Measurements from ENCODE around the gene SIN3A.
A peak's percentile ranks its signal among the peaks of the same experiment; 100 is the strongest.
"Not testable (repeated sequence)": the region's sequence is repeated elsewhere in the genome, so short reads cannot be mapped to it uniquely, and the experiment has no call there.

Gene SIN3A

DNA sequence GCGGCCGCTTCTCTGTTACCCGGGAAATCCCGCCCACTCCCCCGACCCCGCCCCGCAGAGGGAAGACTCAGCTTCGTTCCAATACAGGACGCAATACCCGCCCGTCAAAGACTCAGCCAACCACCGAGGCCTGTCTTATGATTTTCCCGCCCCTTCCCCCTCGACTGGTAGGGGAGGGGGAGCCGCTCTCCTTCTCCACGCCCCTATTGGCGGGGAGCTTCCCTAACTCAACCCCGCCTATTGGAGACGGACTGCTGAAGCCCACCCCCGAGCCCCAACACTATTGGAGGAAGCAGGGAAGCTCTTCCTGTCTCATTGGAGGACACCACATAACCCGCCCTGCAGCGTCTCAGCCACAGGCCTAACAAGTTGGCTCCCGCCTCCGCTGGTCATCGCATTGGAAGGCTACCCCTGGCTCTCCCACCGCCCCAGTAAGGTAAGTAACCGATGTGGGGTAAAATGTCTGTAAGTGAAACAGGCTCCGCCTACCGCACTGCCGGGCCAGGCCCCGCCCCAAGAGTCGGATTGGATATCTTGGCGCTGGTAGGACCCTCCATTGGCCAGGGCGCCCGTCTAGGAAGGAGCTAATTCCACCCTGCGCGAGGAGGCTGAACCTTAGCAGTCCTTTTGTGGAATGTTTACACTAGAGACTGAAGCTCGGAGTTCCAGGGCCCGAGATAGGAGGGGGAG, at the start of gene SIN3A:
SIN3A (minus strand) TSS at position 17 of the 690 bp plus-strand sequence. CDS start 21,315 bp downstream, outside the sequence.
- DNase-seq, result peak; percentile 96

DNA sequence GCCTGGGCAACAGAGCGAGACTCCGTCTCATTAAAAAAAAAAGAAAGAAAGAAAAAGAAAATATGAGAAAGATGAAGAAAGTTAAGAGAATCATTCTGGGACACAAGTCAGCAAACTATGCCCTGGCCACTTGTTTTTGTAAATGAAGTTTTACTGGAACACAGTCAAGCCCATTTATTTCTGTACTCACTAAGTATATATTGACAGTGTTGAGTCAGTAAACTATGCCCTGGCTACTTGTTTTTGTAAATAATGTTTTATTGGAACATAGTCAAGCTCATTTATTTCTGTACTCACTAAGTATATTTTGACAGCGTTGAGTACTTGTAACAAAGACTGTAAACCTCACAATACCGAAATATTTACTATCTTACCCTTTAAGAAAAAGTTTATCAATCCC, 42.2 kb upstream of the SIN3A start:
- no peak for DNase-seq

DNA sequence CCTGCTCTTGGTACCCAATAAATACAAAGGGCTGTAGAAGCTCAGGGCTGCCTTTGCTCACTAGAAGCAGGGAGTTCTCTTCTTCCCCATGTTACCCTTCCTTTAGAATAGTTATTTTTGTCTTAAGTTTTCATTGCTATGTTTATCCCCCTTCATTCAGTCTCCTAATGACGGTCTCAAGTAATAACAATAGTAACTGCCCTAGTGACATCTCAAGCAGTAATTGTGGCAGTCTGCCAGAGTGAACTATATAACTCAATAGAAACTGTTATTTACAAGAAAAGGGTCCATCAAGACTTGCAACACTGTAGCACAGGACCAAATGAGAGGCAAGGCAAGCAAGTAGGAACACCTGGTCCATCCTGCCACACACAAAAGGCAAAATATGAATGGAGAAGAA, 32.5 kb upstream of the SIN3A start:
- no peak for DNase-seq

DNA sequence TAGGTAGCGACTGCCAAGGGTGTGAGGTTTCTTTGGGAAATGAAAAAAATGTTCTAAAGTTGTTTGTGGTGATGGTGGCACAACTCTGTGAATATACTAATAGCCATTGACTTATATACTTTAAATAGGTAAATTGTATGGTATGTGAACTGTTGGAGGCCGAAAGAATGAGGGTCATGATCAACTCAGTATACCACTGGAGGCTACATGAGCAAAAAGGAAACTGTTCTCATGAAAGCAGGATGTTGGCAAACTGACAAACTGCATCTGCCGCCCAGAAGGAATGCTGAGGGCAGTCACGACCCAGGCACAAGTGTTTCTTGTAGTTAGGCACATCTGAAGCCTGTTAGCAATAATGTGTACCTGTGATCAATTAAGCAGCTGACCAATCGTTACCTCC, 32.1 kb upstream of the SIN3A start:
- DNase-seq, result not testable (repeated sequence)

DNA sequence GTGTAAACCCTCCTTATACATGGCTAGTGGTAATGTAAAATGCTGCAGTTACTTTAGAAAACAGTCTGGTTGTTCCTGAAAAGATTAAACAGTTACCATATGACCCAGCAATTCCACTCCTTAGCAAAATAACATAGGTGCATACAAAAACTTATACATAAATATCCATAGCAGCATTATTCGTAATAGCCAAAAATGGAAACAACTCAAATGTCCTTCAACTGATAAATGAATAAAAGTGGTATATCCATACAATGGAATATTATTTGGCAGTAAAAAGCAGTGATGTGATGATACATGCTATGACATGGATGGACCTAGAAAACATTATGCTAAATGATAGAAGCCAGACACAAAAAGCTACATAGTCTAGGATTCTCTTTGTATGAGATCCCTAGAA, 31.6 kb upstream of the SIN3A start:
- no peak for DNase-seq

DNA sequence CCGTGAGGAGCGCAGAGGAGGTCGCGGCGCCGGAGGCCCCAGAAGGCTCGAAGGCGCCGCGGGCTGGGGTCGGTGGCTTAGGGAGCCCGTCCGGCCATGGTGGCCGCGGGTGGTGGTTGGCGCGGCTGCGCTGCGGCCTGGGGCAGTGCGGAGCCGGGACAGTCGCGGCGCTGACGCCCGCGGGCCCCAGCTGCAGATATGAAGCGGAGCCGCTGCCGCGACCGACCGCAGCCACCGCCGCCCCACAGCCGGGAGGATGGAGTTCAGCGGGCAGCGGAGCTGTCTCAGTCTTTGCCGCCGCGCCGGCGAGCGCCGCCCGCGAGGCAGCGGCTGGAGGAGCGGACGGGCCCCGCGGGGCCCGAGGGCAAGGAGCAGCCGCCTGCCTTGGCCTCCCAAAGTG, 29.0 kb upstream of the SIN3A start:
- DNase-seq, result not testable (repeated sequence)

DNA sequence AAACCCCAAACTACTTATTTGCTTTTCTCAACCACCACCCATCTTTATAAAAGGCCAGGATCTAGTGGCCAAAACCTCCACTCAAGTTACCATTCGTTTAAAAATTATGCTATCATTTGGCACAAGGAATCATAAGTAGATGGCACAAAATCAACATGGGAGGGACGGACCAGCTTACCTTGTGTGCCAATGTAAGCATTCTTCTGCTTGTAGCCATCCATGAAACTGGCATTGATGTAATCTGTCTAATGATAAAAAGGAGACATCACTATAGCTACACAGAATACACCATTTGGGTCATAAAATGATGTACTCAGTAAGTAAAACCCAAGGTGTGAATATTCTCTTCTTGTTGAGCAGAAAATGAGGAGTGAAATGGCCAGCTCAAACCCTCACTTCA, 28.2 kb upstream of the SIN3A start:
- DNase-seq, result no peak

DNA sequence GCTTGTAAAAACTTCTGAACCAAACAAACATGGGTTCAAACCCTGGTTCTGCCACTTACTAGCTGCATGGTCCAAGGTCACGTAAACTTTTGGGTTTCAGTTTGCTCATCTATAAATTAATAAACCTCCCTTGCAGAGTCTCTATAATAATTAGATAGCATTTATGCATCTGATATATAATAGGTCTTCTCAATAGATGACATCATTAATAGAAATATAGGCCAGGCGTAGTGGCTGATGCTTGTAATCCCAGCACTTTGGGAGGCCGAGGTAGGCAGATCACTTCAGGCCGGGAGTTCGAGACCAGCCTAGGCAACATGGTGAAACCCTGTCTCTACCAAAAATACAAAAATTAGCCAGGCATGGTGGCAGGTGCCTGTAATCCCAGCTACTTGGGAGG, 25.6 kb upstream of the SIN3A start:
- not testable (repeated sequence) for DNase-seq

DNA sequence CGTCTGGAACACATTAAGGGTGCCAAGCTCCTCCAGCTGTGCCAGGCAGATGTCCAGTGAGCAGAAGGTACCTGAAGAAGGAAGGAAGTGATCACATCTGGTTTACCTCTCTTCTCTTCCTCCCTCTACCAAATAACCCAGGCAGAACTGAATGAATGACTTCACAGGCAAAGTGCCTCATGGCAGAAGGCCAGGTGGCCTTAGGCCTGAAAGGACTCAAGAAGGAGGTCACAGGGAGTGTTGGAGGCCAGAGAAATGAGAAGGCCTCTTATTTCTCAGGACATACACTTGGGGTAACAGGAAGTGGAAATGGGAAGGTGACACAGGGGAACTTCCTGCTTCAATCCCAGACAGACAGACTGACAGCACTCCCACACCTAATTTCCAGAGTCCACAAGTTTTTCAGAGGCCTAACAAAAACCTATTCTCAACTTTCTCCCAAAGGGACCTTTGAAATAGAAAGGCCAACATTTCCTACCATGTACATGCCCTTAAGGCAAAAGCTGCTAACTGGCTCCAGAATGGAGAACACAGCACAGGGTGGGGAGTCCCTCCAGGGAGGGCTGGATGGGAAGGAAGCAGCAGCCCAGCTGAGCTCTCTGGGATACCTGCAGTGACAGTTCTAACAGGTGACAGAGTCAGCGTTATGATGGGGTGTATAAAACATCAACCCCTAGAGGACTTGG, 17.6 kb upstream of the SIN3A start:
- no peak for DNase-seq

DNA sequence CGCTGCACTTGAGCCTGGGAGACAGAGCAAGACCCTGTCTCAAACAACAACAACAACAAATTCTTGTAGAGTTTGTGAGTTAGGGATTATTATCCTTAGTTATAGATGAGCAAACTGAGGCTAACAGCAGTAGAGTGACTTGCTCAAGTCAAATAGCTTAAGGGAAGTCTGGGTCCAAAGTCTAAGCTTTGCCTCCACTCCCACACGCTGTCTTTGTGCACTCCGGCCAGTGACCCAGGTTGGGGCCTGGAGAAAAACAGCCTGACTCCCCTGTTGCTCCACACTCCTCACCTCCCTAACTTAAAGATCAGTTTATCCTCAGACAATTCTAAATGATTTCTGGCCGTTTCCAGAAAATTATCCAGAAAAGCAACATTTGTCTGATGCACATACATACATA, 9.2 kb upstream of the SIN3A start:
- DNase-seq, result no peak

DNA sequence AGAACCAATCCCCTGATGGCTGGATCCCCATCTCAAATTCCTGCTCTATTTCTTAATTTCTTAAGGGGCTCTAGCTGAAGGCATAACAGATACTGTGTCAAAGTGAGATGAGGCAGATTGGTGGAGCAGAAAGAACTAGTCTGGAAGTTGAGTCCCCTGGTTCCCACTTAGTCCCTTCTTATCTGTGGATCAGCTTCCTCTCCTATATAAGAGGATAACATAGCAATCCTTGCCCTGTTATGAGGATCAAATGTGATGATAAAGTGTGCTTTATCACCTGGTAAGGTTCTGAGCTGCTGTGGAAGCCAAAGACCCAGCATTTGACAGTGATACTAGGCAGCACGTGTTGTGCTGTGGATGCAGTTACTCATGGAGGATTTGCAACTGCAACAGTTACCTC, 8.1 kb upstream of the SIN3A start:
- no peak for DNase-seq

DNA sequence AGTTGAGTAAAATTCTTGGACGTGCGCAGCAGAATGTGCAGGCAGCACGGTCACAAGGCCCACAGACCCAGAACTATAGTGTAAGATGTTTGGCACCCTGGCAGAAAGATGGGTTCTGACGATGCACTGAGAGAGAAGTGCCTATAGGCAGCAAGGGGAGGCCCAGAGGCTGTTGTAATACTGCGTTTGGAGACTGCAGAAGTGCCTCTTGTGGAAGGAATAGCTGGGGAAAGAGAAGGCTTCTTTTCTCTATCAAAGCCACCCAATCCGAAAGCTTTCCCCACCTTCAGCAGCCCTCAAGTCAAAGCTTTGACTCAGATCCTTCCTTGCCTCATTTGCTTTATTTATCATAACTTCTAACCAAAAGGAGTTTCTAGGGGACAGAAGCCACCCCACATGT, 5.2 kb upstream of the SIN3A start:
- no peak for DNase-seq

DNA sequence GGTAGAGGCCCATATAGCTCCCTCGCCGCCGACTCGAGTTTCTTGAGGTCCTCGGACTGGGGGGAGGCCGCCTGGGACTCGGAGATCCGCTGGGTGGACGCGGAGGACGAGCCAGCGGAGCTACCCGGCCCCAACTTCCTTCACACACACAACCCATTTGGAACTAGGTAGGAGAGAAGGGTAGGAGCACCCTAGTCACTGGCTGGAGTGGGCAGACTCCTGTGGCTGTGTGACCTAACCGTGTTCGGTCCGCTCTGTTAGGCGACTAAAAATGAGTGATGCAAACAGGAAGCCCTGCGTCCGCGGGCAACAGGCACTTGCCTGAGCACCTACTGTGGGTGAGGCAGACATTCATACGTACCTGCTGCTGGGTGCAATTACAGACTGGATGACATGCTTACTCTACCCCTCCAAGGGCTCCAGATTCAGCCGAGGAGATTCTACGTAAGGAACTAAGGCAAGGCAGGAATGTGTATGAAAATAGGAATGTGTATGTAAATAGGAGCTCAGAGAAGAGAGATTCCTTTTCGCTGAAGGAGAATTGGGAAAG, 4.6 kb upstream of the SIN3A start:
- DNase-seq, result no peak

DNA sequence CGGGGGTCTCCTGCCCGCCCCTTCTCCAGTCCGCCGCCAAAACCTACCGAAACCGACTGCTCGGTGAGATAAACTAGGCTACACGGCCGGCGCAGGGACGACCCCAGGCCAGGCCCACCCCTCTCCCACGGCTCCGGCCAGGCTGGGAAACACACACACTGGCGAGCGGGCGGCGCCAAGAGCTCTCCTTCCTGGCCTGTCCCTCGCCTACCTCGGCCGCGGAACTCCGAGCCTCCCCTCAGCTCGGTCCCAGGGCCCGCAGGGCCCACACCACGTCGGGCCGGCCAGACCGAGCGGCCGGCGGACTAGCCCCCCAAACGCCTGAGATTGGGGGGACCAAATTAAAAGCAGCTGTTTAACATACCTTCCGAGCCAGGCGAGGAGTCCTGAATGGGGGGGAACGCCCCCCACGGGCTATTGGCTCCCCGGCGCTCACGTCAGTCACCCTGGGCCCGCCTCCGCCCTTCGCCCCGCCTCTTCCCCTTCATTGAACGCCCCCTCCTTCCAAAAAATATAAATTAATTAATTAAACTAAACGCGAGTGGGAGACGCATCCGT, 4.0 kb upstream of the SIN3A start:
- DNase-seq, result peak; percentile 76

DNA sequence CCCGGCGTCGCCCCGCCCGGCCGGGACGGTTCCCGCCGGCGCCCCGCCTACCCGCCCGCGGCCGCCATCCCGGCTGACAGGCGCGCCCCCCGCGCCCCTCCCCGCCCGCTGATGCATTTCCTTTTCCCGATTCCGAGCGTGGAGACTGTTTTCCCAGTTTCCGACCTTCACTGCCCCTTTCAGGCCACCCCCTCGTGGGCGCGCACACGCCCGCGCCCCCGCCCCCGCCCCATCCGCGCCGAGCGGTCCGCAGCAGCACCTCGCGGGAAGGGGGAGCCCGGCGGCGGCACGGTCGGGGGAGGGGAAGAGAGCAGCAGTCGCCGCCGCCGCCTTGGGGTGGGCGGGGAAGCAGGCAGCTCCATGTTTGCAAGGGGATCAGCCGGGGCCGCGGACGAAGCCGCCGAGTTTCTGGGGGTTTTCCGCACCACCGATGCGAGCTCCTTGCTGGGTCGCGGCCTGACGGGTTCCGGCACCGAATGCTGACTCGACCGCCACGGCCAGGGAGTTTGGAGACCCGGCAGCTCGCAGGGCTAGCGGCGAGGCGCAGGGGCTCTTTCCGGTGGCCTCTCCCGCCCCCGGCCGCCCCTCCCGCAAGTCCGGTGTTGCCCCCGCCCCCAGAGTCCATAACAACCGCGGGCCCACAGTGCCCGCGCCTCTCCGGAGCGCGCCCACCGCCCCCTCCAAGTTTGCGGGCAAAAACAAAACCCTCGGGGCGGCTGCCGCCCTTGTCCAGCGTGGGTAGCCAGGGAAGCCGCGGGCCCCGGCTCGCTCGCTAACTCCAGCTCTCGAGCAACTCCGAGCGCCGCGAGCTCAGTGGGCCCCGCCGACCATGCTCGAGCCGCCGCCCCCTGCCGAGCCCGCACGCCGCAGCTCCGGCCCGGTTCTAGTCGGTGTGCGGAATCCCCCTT, 3.2 kb upstream of the SIN3A start:
- DNase-seq, result peak; percentile 59

DNA sequence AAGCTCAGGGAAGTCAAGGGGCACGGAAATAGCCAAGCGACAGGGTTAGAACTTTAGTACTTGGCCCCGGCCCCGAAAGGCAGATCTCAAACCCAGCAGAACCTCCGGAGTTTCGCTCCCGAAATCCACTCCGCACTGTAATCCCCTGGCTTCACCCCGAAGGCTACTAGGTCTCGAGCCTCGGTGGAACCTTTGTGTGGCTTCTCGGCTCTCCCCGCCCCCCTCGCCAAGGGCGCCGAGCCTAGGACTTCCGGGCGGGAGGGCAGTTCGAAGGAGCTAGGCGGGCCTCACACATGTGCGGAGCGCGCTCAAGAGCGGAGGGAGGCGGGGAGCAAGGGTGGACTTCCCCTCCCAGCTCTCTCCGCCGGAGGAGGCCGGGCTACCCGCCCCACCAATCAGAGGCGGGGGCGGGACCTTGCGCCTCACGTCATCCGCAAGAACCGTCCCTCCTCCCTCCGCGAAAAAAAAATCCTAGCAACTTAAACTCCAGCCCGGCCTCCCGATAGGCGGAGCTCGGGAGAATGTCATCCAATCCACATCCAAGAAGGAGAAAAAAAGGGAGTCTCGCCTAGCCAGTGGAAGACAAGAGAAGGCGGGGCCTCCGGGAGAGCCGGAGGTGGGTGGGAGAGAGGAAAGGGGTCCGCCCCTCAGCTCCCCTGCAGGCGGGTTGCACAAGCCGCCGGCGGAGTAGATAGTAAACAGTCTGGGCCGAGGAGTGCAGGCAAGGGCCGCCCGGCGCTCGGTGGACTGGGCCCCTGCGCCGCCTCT, 2.4 kb upstream of the SIN3A start:
- DNase-seq, result peak; percentile 96

DNA sequence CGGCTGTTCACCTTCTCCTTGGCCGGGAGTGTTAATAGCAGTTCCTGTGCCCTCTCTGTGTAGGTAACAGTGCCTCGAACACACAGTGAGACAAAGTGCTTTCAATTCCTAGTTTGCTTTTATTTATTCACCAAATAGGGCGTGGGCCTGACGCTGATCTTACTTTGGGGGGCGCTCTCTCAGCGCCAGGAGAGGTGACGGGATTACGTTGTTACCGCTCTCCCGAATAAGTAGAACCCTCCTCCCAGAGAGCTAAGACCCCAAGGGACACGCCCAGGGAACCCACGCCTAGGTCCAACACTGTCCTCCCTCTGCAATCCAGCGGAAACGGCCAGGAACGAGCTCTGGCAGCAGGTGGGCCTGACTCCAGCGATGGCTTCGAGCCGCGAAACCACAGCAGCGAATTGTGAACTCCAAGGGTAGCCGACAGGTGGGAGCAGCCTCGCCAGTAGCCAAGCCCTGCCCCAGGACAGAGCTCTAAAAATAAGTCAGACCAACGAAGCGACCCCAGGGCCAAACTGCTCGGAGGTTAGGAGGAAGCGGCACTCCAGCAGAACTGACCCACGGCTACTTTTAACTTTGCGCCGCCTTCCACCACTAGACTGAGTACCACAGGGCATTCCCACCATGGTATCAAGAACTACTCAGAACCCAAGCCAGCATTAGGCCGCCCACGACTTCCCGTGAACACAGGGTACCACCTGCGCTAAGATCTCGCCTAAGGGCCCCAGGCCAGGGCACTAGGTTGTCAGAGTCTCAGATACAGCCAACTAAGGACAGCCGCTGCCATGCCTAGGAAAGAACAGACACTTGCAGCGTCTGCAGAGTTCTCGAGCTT, 1.6 kb upstream of the SIN3A start:
- peak; percentile 29 for DNase-seq

DNA sequence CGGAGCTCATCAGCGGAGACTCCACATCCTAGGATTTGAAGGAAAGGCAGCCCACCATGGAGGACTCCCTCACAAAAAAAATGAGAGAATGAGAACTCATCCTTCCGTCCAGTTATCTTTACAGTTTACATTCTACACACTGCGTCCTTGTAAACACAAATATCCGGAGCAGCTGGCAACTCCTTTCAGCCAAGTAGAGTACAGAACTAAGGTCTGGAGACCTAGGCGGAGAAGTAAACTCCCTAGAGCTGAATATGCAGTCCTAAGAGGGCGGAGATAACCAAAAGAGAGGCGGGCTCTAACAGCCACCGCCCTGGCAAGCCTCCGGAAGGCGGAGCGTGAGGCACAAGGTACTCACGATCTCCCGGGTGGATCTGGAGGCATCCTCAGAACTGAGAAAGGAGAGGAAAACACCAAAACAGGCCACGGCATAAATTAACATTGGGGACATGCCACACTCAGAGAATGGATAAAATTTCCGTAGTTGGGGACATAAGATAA, 924 bp upstream of the SIN3A start:
- peak; percentile 69 for DNase-seq

DNA sequence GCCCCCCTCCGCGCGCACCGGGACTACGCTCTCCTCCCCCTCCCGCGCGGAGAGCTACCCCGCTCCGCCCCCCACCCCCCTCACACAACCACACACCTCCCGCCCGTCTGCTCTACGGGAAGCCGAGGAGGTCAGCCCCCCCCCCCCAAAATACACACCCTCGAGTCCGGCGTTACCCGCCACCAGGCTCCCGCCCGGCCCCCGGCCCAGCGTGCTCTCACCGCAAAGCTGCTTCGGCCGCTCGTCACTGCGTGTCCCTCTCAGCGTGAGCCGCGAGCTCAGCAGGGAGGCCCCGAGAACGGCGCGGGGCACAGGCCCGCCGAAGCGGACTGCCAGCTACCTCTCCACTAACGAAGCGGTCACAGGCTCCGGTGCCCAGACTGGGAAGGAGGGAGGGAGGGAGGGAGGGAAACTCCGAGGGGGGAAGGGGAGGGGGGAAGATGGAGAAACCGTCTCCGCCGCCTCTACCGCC, 252 bp downstream of the SIN3A start:
- no peak for DNase-seq

DNA sequence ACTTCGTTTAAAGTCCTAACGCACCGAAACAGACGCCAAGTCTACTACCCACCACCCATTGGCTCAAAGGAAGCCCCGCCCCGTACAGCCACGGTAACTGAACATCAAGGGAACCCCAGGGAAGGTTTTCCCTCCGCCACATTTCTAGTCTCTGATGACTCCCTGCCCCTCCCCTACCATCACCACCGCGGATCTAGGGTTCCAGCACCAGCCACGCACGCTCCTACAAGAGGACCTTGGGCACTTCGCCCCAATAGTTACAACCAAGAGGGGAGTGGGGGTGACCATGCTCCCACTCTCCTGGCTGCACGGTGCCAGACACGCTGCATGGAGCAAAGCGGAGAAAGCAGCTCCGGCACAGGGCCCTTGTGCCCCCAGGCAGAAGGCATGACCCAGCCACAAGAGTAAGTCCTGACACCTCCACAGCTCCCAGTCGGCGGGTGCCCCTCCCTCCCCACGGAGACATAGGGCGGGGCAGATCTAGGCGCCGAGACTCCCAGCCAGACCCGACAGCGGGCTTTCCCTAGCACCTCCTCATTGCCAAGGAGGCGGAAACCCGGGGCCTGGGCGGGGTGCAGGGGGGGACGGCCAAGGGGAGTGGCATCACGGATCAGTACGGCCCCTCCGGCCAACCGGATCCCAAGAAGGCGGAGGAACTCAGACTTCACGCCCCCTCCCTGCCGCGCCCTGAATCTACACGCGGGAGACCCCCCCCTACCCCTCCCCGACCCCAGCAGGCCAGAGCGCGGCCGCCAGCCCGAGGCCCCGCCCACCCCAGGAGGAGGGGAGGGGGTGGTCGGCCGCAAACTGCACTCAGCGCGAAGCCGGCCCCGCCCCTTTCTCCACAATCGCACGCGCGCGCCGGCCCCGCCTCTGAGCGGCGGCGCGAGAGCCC, 936 bp downstream of the SIN3A start:
- peak; percentile 84 for DNase-seq
